Stimulated activated naive B cell treated with anti-CD40 and anti-IgM and Interleukin-4, amounts not matched to agents 10 μg/mL and 1 μg/mL and 100 μg/mL, for 72 hours (primary cell): ENCODE data around the gene MED12L.

Experiments
- ATAC-seq, 2 donors: fragments of 150-1000 bp; cut with Tn5 transposase; replicated peaks; 2 replicates each; pipeline ENCODE4 v1.10.0; 2021; ENCODE audit warnings: moderate library complexity in 1 of 2
- DNase-seq: peaks from one replicate; pipeline ENCODE4 v3.0.0; 2021
- H3K27ac Mint-ChIP-seq: one replicate; pipeline ENCODE4 v1.8.0; 2022; ENCODE audit warnings: mild to moderate bottlenecking, mixed read lengths
- H3K27me3 Mint-ChIP-seq, 2 donors: one replicate each; pipeline ENCODE4 v1.8.0; 2022; ENCODE audit warnings: mixed read lengths in 2 of 2
- H3K36me3 Mint-ChIP-seq, 2 donors: one replicate each; pipeline ENCODE4 v1.8.0; 2022; ENCODE audit warnings: mixed read lengths in 2 of 2, mild to moderate bottlenecking in 1 of 2
- H3K4me1 Mint-ChIP-seq, 2 donors: one replicate each; pipeline ENCODE4 v1.8.0; 2022; ENCODE audit warnings: mixed read lengths in 2 of 2, mild to moderate bottlenecking in 1 of 2
- H3K4me3 Mint-ChIP-seq, 2 donors: one replicate each; pipeline ENCODE4 v1.8.0; 2022; ENCODE audit warnings: mild to moderate bottlenecking in 2 of 2, mixed read lengths in 2 of 2, moderate library complexity in 1 of 2
- H3K9me3 Mint-ChIP-seq, 2 donors: one replicate each; pipeline ENCODE4 v1.8.0; 2022; ENCODE audit warnings: mixed read lengths in 2 of 2, mild to moderate bottlenecking in 1 of 2

Gene MED12L

DNA sequence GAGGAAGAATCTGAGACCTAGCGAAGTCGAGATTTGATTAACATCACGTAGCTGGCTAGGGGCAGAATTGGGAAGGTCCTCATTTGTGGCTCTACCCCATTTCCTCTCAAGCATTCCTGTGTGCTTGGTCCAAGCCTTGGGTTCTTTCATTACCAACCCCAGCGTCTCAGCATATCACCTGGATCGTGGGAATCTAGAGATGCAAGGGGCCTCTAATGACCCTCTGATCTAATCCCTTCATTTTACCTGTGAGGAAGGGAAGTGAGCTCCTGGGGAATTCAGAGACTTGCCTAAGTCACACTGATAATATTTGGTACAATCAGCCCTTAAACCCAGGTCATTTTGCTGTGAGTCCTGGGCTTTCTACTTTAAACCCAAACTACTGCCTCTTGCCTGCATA lies 229.1 kb downstream of the MED12L start:
- H3K4me1 Mint-ChIP-seq, result no peaks in the 10 kb centered on the region
- no peak for ATAC-seq
- H3K4me3 Mint-ChIP-seq, result no peak overlapping the region
- H3K27me3 Mint-ChIP-seq, result no peaks in the 10 kb centered on the region
- no peak for DNase-seq
- no peaks in the 10 kb centered on the region for H3K36me3 Mint-ChIP-seq
- no peaks in the 10 kb centered on the region for H3K9me3 Mint-ChIP-seq
- H3K27ac Mint-ChIP-seq, result no peak overlapping the region

DNA sequence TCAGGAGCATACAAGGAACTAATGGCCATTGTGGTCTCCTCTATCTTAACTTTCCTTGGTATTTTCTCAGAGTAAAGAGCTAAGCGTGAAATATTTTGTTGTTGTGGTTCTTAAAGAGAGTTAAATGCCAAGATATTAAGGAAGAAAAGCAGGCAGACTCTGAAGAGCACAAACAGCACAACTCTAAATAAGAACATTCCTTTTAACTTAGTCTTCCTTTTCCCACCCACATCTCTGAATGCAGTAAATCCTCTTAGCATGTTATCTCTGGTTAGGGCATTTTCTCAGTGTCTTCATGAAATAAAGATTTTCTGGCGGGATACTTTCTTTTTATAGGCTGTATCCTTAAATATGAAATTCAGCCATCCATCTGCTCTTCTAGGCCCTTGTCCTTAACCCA lies 229.7 kb downstream of the MED12L start:
- no peaks in the 10 kb centered on the region for H3K4me1 Mint-ChIP-seq

DNA sequence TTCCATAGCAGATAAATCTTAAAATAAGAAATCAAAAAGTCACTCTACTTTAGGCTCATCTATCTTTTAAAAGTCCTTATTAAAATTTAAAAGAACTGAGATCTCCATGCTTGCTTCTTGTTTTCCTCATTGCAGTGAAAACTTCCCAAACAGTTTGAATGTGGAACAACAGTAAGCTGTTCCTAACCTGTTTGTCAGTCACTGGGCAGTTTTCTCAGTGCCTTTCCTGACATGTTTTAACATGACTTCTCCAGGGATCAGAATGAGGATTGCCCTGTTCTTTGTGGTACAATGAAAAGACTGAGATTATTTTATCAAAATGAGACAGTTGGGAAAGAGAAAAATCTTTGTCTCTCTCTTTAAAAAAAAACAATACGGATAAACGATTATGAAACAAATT lies 230.4 kb downstream of the MED12L start:
- DNase-seq, result no peak
- H3K9me3 Mint-ChIP-seq, result no peaks in the 10 kb centered on the region
- no peak overlapping the region for H3K27ac Mint-ChIP-seq
- H3K36me3 Mint-ChIP-seq, result no peaks in the 10 kb centered on the region
- no peaks in the 10 kb centered on the region for H3K4me1 Mint-ChIP-seq
- ATAC-seq, result no peak
- H3K27me3 Mint-ChIP-seq, result no peaks in the 10 kb centered on the region
- H3K4me3 Mint-ChIP-seq, result no peak overlapping the region

More for the DNA sequence above, 229.7 kb downstream of the MED12L start:
- no peaks in the 10 kb centered on the region for H3K36me3 Mint-ChIP-seq
- H3K4me3 Mint-ChIP-seq, result no peak overlapping the region
- no peaks in the 10 kb centered on the region for H3K9me3 Mint-ChIP-seq
- ATAC-seq (no peak), DNase-seq (no peak)
- no peak overlapping the region for H3K27ac Mint-ChIP-seq
- no peaks in the 10 kb centered on the region for H3K27me3 Mint-ChIP-seq

DNA sequence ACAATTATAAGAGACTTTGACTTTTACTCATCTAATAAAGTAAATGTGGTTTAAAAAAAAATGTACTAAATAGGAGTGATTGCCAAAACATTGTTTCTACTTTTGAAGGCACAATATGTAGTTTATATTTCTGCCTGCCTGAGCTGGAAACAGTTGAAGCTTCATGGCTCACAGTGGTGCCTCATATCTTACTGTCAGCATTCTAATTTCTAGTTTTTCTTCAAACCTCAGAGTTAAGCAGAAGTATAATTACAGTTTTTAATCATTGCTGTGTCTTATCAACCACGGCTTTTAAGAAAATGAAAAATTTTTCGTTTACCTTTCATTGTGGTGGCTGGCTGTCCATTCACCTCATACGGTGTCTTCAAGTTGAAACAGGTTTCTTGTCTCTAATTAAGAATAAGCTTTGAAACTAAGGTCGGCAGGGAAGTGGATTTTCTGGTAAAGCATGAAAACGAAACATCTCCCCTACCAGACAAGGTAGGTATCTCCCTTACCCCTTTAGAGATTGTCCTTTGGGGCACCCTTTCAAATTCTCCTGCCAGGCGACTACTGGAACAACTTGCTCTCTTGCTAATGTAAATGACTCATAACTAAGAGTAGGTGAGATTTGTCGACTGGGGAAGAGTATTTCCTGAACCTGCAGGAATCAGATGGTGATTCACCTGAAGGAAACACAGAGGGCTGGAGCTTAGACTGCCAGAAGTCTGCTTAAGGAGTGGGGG lies 231.0 kb downstream of the MED12L start, which contains the start of gene GPR87:
Gene GPR87, minus strand, starts transcription at position 554 of the 725 bp plus-strand sequence. CDS start 16,720 bp downstream, outside the sequence.
- Mint-ChIP-seq H3K4me1 (no peaks in the 10 kb centered on the region), H3K36me3 (no peaks in the 10 kb centered on the region), H3K27me3 (no peaks in the 10 kb centered on the region), H3K27ac (no peak within 1 kb of the TSS), H3K4me3 (no peak within 1 kb of the TSS), H3K9me3 (no peaks in the 10 kb centered on the region)
- no peak for DNase-seq
- no peak for ATAC-seq

DNA sequence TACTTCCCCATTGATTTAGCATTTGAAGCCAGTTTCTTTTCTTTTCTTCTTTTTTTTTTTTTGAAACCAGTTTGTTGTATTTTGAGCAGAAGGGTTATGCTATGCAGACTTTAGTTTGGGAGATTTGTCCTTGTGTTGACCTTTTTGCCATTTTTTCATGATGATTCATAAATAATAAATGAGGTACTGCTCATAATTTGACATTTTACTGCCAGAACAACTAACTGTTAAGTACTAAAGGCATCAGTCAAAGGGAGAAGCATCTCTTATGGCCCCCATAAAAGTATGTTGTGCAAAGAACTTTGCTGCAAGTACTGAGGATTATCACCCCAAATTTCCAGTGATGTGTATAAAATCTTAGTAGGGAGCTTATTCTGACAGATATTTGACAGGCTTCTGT lies 232.8 kb downstream of the MED12L start:
- H3K4me1 Mint-ChIP-seq, result peaks cover 0 to 2% of the 10 kb centered on the region in 2 donors
- no peaks in the 10 kb centered on the region for H3K27me3 Mint-ChIP-seq
- DNase-seq, result no peak
- no peak overlapping the region for H3K4me3 Mint-ChIP-seq
- H3K36me3 Mint-ChIP-seq, result no peaks in the 10 kb centered on the region
- no peaks in the 10 kb centered on the region for H3K9me3 Mint-ChIP-seq
- H3K27ac Mint-ChIP-seq, result no peak overlapping the region
- ATAC-seq, result no peak

DNA sequence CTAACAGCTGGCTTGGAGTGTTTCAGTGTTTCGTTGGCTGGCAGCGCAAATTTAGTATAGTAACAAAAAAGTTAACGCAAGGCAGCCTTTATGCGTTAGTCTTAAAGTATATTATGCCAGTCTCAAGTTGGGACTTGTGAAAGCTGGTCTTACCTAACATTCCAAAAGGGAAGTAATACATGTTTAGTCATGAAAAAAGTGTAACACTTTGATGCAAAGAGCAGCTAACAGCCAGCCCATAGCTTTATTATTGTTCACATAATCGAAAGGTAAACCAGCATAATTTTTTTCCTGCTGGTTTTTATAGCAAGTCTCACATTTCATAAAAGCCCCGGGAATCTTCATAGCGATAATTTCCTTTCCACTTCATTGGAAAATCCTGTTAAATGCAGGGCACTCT lies 233.5 kb downstream of the MED12L start:
- ATAC-seq, result no peak
- no peak overlapping the region for H3K27ac Mint-ChIP-seq
- H3K36me3 Mint-ChIP-seq, result no peaks in the 10 kb centered on the region
- H3K9me3 Mint-ChIP-seq, result no peaks in the 10 kb centered on the region
- DNase-seq, result no peak
- H3K4me3 Mint-ChIP-seq, result no peak overlapping the region
- peaks cover 0 to 2% of the 10 kb centered on the region in 2 donors for H3K4me1 Mint-ChIP-seq
- no peaks in the 10 kb centered on the region for H3K27me3 Mint-ChIP-seq

DNA sequence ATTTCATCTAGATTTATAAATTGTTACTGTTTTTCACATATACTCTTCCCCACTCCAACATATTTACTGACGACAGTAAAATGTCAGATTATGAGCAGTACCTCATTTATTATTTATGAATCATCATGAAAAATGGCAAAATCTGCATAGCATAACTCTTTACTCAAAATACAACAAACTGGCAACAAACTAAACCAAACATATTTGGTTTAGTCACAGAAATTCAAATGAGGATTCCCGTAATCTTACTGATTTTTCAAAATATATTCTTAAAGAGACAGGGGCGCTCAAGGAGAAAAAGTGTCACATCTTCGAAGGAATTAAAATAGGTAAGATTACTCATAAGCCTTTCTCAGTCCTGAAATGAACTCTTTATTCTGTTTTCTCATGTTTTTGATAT lies 234.2 kb downstream of the MED12L start:
- no peaks in the 10 kb centered on the region for H3K36me3 Mint-ChIP-seq
- H3K4me3 Mint-ChIP-seq, result no peak overlapping the region
- H3K27ac Mint-ChIP-seq, result no peak overlapping the region
- H3K9me3 Mint-ChIP-seq, result no peaks in the 10 kb centered on the region
- ATAC-seq (no peak), DNase-seq (no peak)
- peaks cover 0 to 2% of the 10 kb centered on the region in 2 donors for H3K4me1 Mint-ChIP-seq
- no peaks in the 10 kb centered on the region for H3K27me3 Mint-ChIP-seq

DNA sequence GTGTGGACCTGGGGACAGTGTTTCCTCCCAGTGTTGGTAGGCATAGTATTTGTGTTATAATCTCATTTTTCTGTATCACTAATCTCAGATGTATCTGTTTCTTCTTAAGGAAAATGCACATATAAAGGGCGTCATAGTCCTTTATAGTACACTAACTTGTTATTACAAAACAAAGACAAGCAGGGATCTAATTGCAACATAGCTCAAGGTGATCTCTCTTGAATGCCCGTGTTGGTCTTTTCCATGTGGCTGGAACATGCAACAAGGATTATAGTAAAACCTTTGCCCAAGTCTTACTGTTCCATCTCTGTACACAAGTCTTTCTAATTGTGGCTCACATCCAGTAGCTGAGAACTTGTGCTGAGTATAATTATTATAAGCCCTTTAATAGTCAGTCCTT lies 234.7 kb downstream of the MED12L start:
- Mint-ChIP-seq H3K36me3 (no peaks in the 10 kb centered on the region), H3K27ac (no peak overlapping the region), H3K27me3 (no peaks in the 10 kb centered on the region), H3K9me3 (no peaks in the 10 kb centered on the region), H3K4me1 (peaks cover 0 to 2% of the 10 kb centered on the region in 2 donors), H3K4me3 (no peak overlapping the region)
- no peak for ATAC-seq
- no peak for DNase-seq

DNA sequence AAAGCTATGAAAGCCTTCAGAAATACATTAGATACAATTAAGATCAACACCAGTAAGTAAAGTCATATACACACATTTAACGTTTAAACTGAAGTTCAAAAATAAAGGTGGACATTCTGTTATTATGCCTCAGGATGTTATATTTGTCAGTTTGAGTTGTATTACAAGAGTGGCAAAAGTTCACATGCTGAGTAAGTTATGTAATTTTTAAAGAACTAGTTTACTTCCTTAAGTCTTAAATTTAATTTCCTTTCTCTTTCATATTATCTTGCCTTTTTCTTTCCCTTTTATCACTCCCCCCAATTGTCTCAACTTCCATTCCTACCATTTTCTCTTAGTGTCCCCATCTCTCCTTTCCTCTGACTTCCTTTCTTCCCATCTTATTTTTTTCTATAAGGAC lies 236.1 kb downstream of the MED12L start:
- Mint-ChIP-seq H3K9me3 (no peaks in the 10 kb centered on the region), H3K4me3 (no peak overlapping the region), H3K27me3 (no peaks in the 10 kb centered on the region), H3K27ac (no peak overlapping the region), H3K4me1 (peaks cover 0 to 2% of the 10 kb centered on the region in 2 donors), H3K36me3 (no peaks in the 10 kb centered on the region)
- DNase-seq (no peak), ATAC-seq (no peak)

DNA sequence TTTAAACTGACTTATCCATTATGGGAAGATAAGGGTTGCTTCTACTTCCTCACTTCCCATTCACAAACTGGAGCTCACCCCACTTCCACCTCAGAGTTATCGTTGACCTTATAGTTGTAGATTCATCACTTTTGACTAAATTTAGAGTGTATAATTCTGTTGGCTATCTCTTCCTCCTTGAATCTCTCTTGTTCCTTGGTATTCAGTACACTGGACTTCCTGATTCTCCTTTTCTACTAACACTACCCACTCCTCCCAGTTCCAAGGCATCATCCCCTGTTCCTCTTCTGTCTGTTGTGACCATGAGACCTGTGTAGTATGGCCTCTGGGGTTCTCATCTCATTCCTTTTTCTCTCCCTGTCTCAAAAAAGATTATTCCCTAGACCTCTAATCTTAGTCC lies 237.0 kb downstream of the MED12L start:
- peaks cover 0 to 2% of the 10 kb centered on the region in 2 donors for H3K4me1 Mint-ChIP-seq
- H3K4me3 Mint-ChIP-seq, result no peak overlapping the region
- H3K9me3 Mint-ChIP-seq, result no peaks in the 10 kb centered on the region
- no peak overlapping the region for H3K27ac Mint-ChIP-seq
- no peaks in the 10 kb centered on the region for H3K36me3 Mint-ChIP-seq
- ATAC-seq, result no peak
- no peaks in the 10 kb centered on the region for H3K27me3 Mint-ChIP-seq
- DNase-seq, result no peak

DNA sequence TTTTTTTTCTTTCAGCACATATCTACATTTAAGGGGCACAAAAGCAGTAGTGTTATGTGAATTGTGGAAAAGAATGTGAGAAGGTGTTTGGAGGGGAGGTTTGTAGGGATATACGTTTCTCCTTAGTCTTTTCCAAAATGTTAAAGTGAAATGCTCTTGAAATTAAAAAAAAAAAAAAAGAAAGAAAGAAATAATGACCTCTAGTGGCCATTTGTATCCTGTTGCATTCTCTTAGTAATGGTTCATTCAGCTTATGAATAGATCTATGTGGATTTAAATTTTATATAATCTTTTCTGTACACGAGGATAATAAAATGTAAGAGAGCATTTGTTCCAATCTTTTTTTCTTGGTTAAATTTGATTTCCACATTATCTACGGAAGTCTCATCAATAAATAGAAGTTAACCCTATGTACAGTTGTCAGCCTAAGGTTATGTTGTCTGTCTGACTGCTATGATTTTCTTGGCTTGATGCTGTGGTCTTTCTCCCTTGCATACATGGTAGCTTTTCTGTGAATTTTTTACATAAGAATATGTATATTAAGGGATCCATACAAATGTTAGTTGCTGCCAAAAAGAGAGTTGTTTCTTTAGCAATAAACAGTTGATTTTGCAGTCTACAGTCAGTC lies 242.2 kb downstream of the MED12L start:
- Mint-ChIP-seq H3K27ac (no peak overlapping the region), H3K27me3 (no peaks in the 10 kb centered on the region), H3K9me3 (no peaks in the 10 kb centered on the region), H3K4me3 (no peak overlapping the region), H3K4me1 (peaks cover 2 to 8% of the 10 kb centered on the region in 2 donors), H3K36me3 (no peaks in the 10 kb centered on the region)
- ATAC-seq (peak; percentile 43 to 46), DNase-seq (no peak)

DNA sequence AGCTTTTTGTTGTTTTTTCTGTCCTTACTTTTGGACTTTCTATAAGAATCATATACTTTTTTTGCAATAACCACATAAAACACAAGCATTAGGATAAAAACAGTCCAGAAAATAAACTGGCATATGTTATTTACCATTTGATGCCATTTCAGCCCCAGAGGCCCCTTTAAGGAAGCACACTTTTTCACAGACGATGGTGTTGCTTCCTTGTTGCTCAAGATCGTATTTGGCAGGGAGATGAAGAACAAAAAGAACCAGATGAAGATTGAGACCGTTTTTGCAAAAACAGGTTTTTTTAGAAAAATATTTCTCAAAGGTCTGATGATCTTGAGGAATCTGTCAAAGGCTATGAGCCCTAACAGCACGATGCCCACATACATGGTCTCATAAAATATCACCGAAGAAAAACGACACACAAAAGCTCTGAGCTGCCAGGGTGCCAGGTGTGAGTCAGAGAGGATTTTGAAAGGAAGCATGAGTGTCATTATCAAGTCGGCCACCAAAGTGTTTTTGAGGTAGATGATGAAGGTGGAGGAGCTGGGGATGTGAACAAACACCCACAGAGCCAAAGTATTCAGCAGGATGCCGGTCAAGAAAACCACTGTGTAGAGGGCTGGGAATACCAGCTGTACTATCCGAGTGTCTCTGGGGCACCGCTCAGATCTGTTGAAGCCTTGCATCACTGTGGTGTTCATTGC lies 243.0 kb downstream of the MED12L start:
- no peaks in the 10 kb centered on the region for H3K27me3 Mint-ChIP-seq
- ATAC-seq (peak; percentile 43 to 65), DNase-seq (no peak)
- no peaks in the 10 kb centered on the region for H3K9me3 Mint-ChIP-seq
- peak overlapping the region; percentile 1 for H3K27ac Mint-ChIP-seq
- peak overlapping the region; percentile 18 to 84 for H3K4me3 Mint-ChIP-seq
- H3K36me3 Mint-ChIP-seq, result no peaks in the 10 kb centered on the region
- H3K4me1 Mint-ChIP-seq, result peaks cover 2 to 8% of the 10 kb centered on the region in 2 donors

DNA sequence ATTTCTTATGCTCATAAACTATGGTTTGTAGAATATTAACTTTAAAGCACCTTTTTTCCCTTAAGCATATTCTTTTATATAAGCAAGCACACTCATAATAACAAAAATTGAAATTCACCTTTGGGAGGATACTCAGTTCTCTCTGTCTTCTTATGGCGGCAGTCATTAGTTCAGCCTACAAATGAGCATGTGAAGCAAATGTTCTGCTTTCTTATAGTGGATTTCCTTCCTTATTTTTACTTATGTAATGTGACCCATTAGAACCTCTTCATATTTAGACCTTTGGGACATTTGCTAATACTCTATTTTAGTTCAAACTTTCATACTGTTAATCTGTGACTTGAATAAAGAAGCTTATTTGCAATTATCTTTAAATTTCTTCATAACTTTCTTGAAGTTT lies 243.9 kb downstream of the MED12L start, which contains the start of gene P2RY13:
Gene P2RY13, minus strand, starts transcription at position 187 of the 400 bp plus-strand sequence. Its CDS starts 21 bp downstream, at position 166.
- H3K9me3 Mint-ChIP-seq, result no peaks in the 10 kb centered on the region
- peak within 1 kb of the TSS; percentile 18 to 84 for H3K4me3 Mint-ChIP-seq
- H3K27me3 Mint-ChIP-seq, result no peaks in the 10 kb centered on the region
- peak within 1 kb of the TSS; percentile 1 for H3K27ac Mint-ChIP-seq
- peaks cover 2 to 8% of the 10 kb centered on the region in 2 donors for H3K4me1 Mint-ChIP-seq
- H3K36me3 Mint-ChIP-seq, result no peaks in the 10 kb centered on the region
- ATAC-seq, result no peak
- no peak for DNase-seq

DNA sequence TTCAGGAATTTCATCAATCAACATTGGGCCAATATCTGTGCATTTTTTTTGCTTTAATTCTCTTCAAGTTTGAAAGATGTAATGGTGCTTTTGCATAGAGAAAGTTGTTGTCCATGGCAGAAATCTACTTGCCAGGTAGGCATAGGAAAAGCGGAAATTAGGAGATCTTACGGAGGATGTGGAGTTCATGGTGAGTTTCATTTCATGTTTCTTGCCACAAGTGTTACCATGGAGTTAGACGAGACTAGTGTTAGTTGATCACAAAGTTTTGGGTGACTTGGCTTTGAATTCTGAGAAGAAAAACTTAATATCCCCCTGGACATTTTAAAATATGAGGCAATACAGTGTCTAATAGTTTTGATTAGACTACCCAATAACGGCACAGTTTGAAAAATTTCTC lies 244.9 kb downstream of the MED12L start:
- Mint-ChIP-seq H3K4me1 (peaks cover 2 to 8% of the 10 kb centered on the region in 2 donors), H3K27me3 (no peaks in the 10 kb centered on the region), H3K27ac (no peak overlapping the region), H3K4me3 (no peak overlapping the region), H3K36me3 (no peaks in the 10 kb centered on the region), H3K9me3 (no peaks in the 10 kb centered on the region)
- no peak for ATAC-seq
- DNase-seq, result no peak

DNA sequence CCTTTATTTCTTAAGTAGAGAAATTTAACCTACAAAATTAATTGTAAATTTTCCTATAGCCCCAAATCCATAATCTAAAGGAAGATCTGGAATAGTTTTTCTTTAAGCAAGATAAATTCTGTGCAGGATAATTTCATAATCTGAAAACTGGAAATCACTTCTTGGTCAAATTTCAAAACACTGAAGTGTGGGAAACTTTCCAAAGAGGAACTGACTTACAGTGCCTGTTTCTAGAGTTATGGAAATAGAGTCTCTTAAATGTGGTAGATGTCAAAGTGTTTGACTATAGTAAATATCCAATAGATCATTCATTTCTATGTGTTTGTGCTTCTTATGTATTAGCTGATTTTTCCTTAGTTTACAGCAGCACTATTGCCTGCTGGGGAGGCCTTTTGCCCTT lies 245.4 kb downstream of the MED12L start:
- Mint-ChIP-seq H3K27me3 (no peaks in the 10 kb centered on the region), H3K4me3 (no peak overlapping the region), H3K36me3 (no peaks in the 10 kb centered on the region), H3K9me3 (no peaks in the 10 kb centered on the region), H3K4me1 (peaks cover 2 to 8% of the 10 kb centered on the region in 2 donors), H3K27ac (no peak overlapping the region)
- DNase-seq, result no peak
- no peak for ATAC-seq
